Measurements from ENCODE around the gene TRAPPC2L.

DNA sequence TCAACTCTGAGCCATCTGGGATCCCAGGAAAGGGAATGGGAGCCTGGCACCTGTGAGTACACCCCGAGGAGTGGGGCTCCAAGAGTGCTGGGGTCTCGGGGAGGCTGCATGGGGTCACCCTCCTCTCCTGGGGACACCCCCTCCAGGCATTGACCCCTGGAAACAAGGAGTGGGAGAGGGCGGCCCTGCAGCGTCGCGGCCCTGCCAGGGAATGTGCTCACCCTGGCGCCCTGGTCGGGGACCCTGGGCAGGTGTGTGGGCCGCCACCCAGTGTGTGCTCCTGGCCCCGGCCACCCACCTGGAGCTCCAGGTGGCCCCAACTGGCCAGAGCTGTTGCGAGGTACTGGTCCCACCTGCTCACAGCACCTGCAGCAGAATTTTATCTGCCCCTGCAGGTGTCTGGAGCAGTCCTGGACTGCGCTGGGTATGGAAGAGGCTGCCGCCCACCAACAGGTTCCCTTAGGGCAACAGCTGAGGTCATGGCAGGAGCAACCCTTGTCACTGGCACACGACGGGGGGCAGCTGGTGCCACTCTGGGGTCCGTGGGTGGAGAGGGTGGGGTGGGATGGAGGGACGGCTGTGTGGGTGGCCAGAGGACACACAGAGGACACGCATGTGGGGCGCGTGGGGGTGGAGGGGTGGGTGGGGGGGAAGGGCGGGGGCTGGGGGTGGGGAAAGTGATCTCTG lies 14.9 kb downstream of the TRAPPC2L start:
- TF ChIP-seq EZH2 (IDR thresholded peaks at IDR 0.05; ENCODE audit: borderline replicate concordance, insufficient read depth, low read depth, low read length, poor library complexity, severe bottlenecking), result no peak
- TF ChIP-seq, protein P1, sequence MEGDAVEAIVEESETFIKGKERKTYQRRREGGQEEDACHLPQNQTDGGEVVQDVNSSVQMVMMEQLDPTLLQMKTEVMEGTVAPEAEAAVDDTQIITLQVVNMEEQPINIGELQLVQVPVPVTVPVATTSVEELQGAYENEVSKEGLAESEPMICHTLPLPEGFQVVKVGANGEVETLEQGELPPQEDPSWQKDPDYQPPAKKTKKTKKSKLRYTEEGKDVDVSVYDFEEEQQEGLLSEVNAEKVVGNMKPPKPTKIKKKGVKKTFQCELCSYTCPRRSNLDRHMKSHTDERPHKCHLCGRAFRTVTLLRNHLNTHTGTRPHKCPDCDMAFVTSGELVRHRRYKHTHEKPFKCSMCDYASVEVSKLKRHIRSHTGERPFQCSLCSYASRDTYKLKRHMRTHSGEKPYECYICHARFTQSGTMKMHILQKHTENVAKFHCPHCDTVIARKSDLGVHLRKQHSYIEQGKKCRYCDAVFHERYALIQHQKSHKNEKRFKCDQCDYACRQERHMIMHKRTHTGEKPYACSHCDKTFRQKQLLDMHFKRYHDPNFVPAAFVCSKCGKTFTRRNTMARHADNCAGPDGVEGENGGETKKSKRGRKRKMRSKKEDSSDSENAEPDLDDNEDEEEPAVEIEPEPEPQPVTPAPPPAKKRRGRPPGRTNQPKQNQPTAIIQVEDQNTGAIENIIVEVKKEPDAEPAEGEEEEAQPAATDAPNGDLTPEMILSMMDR (IDR thresholded peaks at IDR 0.05), result no peak
